Measurements from ENCODE around the gene VEPH1.

The VEPH1 gene

DNA sequence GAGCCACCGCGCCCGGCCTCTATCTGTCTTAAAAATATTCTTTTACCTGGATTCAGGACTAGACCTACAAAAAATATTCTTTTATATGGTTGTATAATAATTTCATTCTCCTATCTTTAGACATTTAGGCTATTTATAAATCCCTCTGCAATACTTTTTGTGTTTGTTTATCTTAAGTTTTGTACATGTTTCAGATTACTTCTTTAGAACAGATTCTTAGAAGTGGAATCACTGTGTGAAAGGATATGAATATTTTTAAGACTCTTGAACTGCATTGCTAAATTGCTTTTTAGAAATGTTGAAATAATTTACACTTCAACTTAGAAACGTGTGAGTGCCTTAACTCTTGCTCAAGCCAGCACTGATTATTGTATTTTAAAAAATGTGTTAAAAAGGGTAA is 197.8 kb downstream of the VEPH1 start:
- DNase-seq (ENCODE audit: low read depth in 2 of 2) = no peak

DNA sequence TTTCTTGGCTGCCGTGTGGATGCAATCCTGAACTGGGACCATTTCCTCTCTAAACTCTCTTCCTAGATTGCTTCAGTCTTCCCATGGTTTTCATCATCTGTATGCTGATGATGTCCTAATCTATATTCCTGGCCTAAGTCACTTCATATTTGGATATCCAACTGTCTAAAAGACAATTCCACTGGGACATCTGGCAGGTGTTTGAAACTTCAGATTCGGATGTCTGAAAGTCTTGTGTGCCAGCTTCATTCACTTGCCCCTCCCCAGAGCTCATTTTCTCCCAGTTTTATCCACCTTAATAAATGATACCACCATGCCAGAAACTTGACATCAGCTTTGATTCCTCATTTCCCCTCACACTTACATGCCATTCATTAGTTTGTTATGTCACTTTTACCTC is 201.5 kb downstream of the VEPH1 start:
- no peak for DNase-seq (ENCODE audit: low read depth in 2 of 2)

DNA sequence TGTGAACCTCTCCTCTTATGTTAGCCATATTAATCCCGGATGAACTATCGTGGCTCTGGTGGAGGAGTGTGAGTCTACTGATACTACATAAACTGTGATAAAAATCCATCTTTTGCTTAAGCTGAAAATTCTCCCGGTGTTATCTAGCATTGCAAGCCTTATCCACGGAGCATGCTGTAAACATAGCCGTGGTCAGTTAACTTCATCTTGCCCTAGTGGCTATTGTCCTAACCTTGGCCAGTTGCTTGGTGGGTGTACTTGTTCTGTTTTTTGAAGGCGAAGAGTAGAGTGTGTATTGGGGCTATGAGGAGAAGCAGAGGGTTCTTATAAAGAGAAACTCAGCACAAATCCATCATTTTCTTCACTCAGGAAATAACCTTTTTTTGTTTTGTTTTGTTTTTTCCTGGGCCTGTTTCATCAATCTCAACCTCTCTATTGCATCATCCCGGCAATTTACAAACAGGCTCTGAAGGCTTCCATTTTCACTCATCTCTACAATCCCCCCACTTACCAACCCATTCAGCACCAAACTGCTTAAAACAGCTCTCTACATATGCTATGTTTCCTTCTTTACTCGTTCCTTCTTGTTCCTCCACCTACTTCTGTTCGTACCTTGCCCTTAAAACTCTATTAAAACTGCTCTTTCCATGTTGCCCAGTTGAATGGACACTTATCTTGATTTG is 202.1 kb downstream of the VEPH1 start:
- no peak for DNase-seq (ENCODE audit: low read depth in 2 of 2)

DNA sequence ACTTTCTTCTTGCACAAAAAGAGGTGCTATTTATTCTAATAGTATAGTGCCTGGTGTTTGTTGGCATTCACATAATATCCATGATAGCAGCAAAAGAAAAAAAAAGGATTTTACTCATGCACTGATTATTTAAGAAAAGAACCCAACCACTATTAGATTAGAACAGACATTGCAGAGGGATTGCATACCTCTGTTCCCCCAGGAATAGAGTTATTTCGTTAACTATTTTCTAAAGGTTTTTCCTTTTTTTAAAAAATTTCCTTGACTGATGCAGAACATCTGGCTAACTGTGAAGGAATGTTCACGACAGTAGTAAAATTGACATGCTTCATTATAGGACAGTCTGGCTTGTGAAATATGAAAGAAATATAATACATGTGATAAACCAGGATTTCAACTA is 203.1 kb downstream of the VEPH1 start:
- no peak for DNase-seq (ENCODE audit: low read depth in 2 of 2)

DNA sequence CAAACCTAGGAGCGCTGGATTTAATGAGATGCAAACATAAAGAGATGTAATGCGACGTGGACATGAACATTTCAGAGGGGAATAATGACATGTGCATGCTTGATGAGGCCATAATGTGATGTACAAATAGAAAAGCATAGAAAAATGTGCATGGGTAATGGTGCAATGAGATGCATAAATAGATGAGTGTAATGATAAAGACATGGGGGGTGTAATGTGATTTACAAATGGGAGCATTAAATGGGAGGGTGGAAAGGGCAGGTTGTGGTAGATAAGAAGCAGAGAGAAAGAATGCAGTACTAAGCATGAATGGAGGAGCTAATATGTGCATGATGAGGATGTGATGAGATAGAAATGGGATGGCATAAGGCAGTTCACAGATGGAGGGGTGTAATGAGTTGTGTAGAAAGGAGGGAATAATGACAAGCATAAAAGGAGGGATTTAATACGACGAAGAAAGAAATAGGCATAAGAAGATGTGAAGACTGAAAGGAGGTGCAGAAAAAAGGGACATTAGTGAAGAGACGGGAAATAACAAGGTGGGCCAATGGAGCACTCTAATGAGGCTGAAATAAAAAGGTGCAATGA is 205.8 kb downstream of the VEPH1 start:
- no peak for DNase-seq (ENCODE audit: low read depth in 2 of 2)

DNA sequence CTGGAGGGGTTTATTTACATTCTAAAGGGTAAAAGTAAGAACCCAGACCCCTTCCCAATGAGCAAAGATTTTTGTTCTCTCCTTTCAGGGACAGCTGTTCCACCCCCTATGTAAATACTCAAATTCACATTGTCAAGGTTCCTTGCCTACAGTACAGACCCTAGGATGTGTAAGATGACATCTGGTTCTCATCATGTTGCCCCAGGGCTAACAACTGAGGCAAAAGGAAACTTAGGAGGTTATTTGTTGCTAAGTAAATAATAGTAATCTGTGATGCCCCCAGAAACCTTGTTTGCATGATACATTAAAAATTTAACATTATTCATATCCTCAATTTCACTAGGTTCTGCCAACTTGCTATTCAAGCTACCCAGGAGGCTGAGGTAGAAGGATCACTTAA is 208.3 kb downstream of the VEPH1 start:
- no peak for DNase-seq (ENCODE audit: low read depth in 2 of 2)

DNA sequence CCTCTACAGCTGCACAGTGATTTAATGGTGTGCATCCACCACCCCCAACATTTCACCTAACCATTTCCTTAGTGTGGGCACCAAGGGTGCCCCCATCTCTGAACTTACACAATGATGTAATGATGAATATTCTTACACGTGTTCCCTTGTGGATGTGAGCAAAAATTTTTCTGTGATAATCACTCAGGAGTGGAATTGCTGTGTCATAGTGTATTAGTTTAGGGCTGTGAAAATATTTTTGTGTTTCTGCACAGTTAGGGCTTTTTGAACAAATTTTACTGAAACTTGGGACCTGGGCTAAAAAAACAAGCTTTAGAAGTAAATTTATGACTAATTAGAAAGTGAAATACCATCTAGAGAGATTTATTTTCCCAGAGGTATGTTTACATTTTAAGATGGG is 208.7 kb downstream of the VEPH1 start:
- no peak for DNase-seq (ENCODE audit: low read depth in 2 of 2)

DNA sequence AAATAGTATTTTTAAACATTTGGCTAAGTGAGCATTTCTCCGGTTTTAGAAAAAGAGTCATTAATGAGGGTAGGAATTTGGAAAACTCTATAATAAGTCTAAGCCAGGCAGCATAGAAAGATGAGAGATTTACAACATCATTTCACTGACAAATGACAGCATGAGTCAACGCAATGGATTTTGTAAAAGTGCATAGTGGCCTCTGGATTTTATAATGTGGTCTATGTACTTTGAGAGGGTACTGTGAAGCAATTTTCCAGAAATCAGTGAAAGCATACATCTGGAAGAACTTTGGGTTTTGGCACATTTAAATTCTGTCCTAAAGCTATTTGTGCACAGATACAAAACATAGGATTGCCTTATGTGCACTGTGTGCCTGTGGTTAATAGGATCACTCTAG is 212.4 kb downstream of the VEPH1 start:
- no peak for DNase-seq (ENCODE audit: low read depth in 2 of 2)

DNA sequence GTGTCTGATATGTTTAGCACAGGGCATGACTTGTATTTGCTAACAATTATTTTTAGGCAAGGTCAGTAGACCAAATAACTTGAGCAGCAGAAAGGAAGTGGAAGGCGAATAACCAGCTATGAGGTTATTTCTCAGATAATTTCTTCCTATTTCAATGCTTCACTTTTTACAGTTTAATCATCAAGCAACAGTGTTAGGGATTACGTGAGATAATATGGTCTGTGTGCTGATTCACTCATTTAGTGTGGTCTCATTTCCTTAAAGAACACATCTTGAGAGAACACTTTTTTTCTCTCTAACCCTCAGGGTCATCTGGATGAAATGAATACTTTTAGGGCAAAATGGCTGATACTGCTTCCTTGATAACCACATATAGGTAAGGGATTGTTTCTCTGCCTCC is 217.2 kb downstream of the VEPH1 start:
- no peak for DNase-seq (ENCODE audit: low read depth in 2 of 2)

DNA sequence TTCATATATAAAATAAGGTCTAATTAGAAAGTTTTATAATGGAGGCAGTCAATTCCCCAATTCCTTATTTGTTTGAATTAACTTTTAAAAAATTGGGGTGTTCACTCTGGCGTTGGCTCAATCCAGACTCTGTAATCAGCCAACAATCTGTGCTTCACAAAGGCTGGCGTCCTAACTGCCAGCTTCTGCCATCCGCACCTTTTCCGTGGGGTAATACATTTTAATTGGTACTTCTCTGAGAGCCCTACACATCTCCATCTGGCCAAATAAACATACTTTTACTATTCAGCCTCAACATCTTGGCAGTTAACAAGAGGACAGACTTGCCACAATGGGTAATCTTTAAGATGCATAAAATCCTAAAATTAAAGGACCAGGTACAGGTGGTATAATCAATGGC is 218.1 kb downstream of the VEPH1 start:
- no peak for DNase-seq (ENCODE audit: low read depth in 2 of 2)

DNA sequence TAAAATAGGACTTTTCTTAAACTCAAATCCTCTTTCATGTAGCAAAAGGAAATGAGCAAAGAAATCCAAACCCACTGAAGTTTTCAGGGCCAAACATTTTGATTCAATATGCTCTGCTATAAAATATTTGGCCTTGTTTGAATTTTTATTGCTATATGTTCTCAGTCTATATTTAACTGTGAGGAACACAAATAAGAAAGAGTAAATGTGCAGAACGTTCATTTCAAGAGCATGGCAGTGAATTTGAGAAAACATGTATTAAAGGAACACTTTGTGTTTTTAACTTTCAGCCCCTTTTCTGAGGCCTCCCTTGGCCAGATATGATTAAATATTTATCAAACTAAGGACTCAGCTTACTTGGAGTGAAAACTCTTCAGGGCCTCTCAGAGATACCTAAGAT is 218.5 kb downstream of the VEPH1 start:
- no peak for DNase-seq (ENCODE audit: low read depth in 2 of 2)

DNA sequence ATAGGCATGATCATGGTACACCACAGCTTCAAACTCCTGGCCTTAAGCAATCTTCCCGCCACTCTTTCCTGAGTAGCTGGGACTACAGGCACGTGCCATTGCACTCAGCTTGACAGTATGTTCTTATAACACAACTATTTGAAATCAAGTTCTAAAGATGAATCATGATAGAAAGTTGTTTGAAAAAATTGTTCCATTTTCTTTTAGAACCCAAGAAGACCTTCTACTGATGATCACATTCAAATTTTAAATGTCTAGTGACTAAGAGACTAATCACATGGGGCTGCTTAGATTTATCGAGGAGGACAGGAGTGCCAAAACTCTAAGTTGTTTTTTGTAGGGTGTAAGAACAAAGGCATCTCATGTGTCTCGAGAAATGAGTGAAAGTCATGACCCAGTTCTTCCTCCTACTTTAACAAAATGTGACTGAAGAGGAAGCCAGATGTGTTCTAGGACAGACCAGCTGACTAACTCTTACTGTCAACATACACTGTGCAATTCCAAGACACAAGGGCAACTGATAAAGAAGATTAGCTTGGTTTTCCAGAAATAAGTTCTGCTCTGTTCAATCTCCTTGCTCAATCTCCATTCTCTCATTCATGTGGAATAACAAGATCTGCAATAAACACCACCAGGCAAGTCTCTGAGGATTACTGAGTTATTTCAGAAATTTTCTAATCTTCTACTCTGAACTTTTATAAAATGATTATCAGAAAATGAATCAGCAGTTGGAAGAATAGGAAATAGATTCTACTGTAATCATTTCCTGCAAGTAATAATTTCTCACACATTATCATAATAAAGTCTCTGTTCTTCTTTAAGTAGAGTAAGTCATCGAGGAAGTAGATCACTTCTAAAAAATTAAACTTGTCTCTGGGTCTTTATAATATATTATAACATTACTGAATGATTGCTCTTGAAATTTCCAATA is 220.7 kb downstream of the VEPH1 start:
- no peak for DNase-seq (ENCODE audit: low read depth in 2 of 2)

DNA sequence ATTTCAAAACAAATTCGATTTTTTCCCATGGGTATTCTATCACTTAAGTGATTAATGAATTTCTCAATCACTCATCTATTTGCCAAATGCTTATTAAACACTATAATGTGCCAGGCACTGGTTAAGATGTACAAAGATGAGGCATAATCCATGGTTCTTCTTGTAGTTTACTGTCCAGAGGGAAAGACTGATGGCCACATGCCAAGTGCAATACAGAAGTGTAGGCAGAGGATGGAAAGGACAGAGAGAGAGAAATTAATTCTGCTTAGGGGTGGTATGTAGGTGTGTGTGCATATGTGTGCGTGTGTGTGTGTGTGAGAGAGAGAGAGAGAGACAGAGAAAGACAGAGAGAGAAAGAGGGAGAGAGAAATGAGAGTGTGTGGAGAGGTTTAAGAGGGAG is 222.4 kb downstream of the VEPH1 start:
- DNase-seq (ENCODE audit: low read depth in 2 of 2) = no peak

DNA sequence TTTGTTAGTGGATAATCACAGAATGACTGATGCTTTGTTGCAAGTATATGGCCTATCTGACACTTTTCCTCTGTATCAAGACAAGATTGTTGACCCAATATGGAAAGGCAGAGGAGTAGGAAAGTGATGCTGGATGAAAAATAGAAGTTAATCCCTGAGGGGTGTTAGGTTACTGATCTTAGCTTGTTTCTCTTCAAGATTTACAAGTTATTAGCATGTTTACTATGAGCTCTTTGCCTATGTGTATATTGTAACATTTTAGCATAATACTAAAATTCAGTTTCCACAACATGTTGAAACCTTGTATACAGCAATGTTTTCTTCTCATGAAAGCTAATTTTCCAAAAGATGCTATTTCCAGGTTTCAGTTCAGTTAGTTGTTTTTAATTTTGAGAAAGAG is 222.9 kb downstream of the VEPH1 start:
- DNase-seq (ENCODE audit: low read depth in 2 of 2) = no peak

DNA sequence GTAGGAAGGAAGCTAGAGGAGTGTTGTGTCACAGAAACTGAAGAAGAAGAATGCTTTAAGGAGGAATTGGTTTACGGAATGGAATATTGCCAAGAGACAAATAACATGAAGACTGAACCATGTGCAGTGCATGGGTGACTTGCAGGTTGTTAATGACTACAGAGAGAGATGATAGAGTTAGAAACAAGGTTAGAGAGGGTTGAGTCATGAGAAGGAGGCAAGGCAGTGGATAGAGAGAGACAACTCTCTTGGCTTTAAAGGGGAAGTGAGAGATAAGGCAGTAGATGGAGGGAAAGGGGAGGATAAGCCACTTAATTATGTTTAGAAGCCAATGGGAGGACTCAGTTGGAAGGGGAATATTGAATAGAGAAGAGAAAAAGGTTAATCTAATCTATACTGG is 224.0 kb downstream of the VEPH1 start:
- DNase-seq (ENCODE audit: low read depth in 2 of 2) = no peak

DNA sequence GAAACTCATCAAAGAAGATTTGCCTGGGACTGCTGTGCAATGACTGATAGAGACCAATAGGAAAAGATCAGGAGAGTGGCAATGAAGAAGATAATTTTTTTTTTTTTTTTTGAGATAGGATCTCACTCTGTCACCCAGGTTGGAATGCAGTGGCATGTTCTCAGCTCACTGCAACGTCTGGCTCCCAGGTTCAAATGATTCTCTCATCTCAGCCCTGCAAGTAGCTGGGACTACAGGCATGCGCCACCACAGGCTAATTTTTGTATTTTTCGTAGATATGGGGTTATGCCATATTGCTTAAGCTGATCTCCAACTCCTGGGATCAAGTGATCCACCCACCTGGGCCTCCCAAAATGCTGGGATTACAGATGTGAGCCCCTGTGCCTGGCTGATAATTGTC is 226.4 kb downstream of the VEPH1 start:
- DNase-seq (ENCODE audit: low read depth in 2 of 2) = no peak

DNA sequence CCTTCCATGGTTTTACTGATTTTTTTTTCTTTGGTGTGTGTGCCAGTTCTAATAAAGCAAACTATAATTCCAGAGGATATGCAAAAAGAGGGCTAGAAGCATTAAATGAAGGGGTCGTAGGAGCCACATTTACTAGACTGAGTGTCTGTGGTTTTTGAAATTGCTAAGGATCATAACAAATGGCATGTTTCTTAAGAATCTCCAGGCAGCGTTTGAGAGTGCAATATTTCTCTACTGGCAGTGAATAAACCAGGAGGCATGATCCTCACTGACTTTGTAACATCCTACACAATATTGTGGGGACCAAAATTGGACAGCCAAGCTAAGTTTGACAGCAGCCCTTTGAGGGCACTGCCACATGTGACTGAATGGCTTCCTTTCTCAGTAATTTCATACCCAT is 227.4 kb downstream of the VEPH1 start:
- DNase-seq (ENCODE audit: low read depth in 2 of 2) = no peak

DNA sequence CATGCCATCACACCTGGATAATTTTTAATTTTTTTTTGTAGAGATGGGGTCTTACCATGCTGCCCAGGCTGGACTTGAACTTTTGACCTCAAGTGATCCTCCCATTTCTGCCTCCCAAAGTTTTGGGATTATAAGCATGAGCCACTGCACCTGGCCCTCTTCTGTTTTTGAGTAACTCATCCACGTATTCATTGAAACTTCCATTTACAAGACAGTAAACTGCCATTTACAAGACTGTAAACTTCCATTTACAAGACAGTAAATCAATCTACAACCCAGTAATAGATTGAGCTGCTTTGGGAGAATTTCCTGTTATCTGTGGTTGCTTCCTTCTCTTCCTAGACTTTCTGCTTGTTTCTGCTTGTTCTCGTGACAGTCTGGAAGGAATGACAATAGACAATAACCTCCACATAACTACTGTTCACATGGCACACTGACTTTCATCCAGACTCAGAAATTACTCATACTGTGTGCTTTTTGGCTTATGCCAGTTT is 228.5 kb downstream of the VEPH1 start:
- DNase-seq (ENCODE audit: low read depth in 2 of 2) = no peak

DNA sequence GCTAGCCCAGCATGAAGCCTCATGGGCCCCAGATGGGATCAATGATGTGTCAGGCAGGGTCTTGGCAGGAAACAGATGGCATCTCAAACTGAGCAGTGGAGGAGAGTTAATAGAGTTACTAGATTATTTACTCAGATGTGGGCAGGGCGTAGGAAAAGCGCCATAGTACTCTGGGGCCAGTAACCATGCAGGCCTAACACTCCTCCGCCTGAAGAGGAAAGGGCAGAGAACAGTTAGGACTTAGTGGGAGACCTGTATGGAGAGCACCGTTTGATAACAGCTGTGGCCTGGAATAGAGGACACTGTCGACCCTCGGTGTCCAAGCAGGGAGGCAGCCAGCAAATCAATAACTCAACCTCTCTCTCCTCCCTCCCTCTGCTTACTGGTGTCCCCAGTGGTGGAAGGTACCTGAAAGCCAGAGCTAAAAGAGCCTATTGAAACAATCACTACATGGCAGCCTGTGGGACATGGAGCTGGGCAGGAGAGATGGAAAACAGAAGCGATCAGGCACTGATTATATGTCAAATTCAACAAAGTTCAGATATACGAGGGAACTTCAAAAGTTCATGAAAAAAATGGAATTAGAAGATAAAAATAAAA is 231.8 kb downstream of the VEPH1 start:
- DNase-seq (ENCODE audit: low read depth in 2 of 2) = no peak

DNA sequence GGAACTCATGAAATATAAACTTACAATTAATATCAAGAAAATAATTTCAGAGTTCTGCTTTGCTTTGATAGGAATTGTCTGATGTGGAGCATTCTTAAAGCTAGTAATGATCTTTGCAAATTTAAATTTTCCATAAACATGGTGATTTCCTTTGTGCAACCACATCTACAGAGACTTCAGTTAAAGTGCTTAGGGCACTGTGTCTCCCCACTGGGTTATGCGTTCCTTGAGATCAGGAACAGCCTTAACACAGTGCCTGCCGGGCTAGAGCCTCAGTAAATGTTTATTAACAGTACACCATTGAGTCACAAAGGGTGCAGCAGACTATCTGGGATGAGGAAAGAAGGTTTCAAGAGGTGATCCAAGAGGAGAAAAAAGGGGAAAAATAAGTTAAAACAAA is 235.2 kb downstream of the VEPH1 start:
- DNase-seq (ENCODE audit: low read depth in 2 of 2) = no peak

DNA sequence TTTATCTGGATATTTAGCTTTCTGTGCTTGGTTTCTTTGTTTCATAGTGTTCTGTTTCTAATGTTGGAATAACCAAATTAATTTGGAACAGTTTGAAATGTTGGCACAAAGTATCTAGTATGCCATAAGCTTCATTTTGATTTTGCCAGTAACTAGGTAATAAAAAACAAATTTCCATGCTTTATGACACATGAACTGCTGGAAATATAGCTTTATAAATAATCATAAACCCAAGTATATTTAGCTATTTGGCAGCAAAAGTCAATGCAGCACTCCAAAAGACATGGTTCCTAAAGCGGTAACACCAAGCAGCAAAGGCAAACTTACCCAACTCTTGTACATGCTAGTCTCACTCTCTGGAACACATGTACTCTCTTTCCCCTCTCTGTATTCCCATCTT is 237.3 kb downstream of the VEPH1 start:
- DNase-seq (ENCODE audit: low read depth in 2 of 2) = no peak

DNA sequence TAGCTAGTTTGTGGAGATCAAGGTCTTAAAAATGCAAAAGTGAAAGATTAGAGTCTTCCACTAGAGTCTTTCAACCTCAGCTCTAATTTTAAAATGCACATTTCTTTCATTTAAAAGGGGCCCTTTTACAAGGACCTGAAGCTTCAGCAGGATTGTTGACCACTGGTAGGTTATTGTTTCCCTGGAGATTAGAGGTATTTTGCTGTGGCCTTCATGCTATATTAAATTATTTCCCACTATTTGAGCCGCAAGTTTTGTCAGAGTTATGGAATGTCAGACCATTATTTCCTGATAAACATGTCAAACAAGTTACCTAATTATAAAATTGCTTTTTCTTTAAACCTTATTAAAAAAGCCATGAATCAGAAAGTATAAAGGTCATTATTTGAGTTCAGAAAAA is 240.2 kb downstream of the VEPH1 start:
- no peak for DNase-seq (ENCODE audit: low read depth in 2 of 2)

Measured in stimulated activated CD8-positive, alpha-beta memory T cell treated with anti-CD3 and anti-CD28 coated beads, Interleukin-2, amount 100 ng/mL, for 1 hour (primary cell).